ENCODE measurements around the gene PDLIM1. TPM values are rescaled to one million over a fixed set of nuclear protein-coding genes. Genes with fewer than 3 reads are reported as not detected.

Gene PDLIM1
- total and polyA plus RNA-seq, 2 experiments from 2014 or later = 111 to 233 TPM

GRCh38 chr10:95284807-95285206 lies 6.0 kb downstream of the PDLIM1 start:
- peaks cover 2% of the 10 kb centered on the region; the same call in 1 of the 2 replicates for H3K27me3 ChIP-seq (ENCODE audit: insufficient read depth)
- no peak overlapping the region for H3K4me3 ChIP-seq
- no peak overlapping the region for H3K4me2 ChIP-seq
- Mint-ChIP-seq H3K27ac (no peak overlapping the region), H3K36me3 (ENCODE audit: low read depth) (no peaks in the 10 kb centered on the region; the same call in 2 of the 3 replicates), H3K27me3 (ENCODE audit: insufficient read depth, low read depth, poor library complexity) (peaks cover 2% of the 10 kb centered on the region), H3K9me3 (no peaks in the 10 kb centered on the region), H3K4me1 (peaks cover 42% of the 10 kb centered on the region), H3K4me3 (no peak overlapping the region)
- no peak overlapping the region for H3K27ac ChIP-seq (ENCODE audit: low read depth)
- no peak for TF ChIP-seq EZH2 (IDR thresholded peaks at IDR 0.05; ENCODE audit: low read depth, unreplicated experiment)
- no peak for TF ChIP-seq ZNF462 (CRISPR knock-in tag; IDR thresholded peaks at IDR 0.05)
- no peak for TF ChIP-seq REST (IDR thresholded peaks at IDR 0.05; ENCODE audit: unreplicated experiment)
- TF ChIP-seq ZNF114 (CRISPR knock-in tag; IDR thresholded peaks at IDR 0.05) = no peak
- no peak for TF ChIP-seq CTCF (conservative IDR thresholded peaks at IDR 0.05; ENCODE audit: low read depth in 2 of 2)
- TF ChIP-seq EZH2phosphoT487 (IDR thresholded peaks at IDR 0.05; ENCODE audit: unreplicated experiment) = no peak
- TF ChIP-seq ZNF331 (CRISPR knock-in tag; IDR thresholded peaks at IDR 0.05; ENCODE audit: low read depth) = no peak
- no peak for TF ChIP-seq CREB1 (CRISPR knock-in tag; IDR thresholded peaks at IDR 0.05; ENCODE audit: low read depth)
- no peak for TF ChIP-seq NANOG (IDR thresholded peaks at IDR 0.05; ENCODE audit: borderline replicate concordance)
- no peak for TF ChIP-seq ETS1 (IDR thresholded peaks at IDR 0.05)
- no peak for TF ChIP-seq STAT1 (IDR thresholded peaks at IDR 0.05; ENCODE audit: unreplicated experiment)
- TF ChIP-seq JUNB (IDR thresholded peaks at IDR 0.05; ENCODE audit: unreplicated experiment) = no peak
- TF ChIP-seq POLR2AphosphoS5 (IDR thresholded peaks at IDR 0.05; ENCODE audit: low read depth) = no peak
- peaks cover 45% of the 10 kb centered on the region for H3K4me1 ChIP-seq (ENCODE audit: insufficient read depth)
- no peak for DNase-seq (ENCODE audit: low spot score)
- H3K36me3 ChIP-seq (ENCODE audit: insufficient read depth) = no peaks in the 10 kb centered on the region
- H3K79me2 ChIP-seq (replicated peaks; ENCODE audit: insufficient read depth) = peaks cover 100% of the 10 kb centered on the region
- 0 out of 2 replicates have a peak, but pooled peaks cover 5% of the 10 kb centered on the region for H3F3A ChIP-seq (replicated peaks; ENCODE audit: low read depth)
- H2AFZ ChIP-seq = no peak overlapping the region
- H3K9me2 ChIP-seq (ENCODE audit: insufficient read depth) = no peaks in the 10 kb centered on the region
- ATAC-seq = no peak
- H4K20me1 ChIP-seq (replicated peaks; ENCODE audit: insufficient read depth) = peaks cover 49% of the 10 kb centered on the region
